ENCODE data around the gene HIGD2A. TPM values are rescaled to one million over a fixed set of nuclear protein-coding genes. Genes with fewer than 3 reads are reported as not detected.

Gene HIGD2A
- total and polyA plus RNA-seq, 2 of the 13 experiments (the other 11 are each of a cell fraction or from before 2014, with no cell fraction given) = 89.2 to 146 TPM

- TF ChIP-seq SRF (IDR thresholded peaks at IDR 0.05; ENCODE audit: low read depth, low read length) (peak; percentile 40; the same call in 1 of the 2 replicates), THAP11 (CRISPR knock-in tag; IDR thresholded peaks at IDR 0.05) (peak; percentile 96), GATAD2A (CRISPR knock-in tag; IDR thresholded peaks at IDR 0.05) (0 out of 2 replicates have a peak, but pooled peaks have one; percentile 20), CSRNP1 (CRISPR knock-in tag; IDR thresholded peaks at IDR 0.05) (peak; percentile 89; the same call in 1 of the 2 replicates), GTF2F1 (IDR thresholded peaks at IDR 0.05; ENCODE audit: low read length) (peak; percentile 70; the same call in 1 of the 2 replicates), ZNF329 (CRISPR knock-in tag; IDR thresholded peaks at IDR 0.05; ENCODE audit: low read depth) (peak; percentile 78), PHF21A (CRISPR knock-in tag; IDR thresholded peaks at IDR 0.05) (peak; percentile 87), ZNF44 (CRISPR knock-in tag; IDR thresholded peaks at IDR 0.05) (peak; percentile 70), SRSF4 (IDR thresholded peaks at IDR 0.05; ENCODE audit: low read depth, low read length, poor library complexity, severe bottlenecking) (no peak), RFXAP (CRISPR knock-in tag; IDR thresholded peaks at IDR 0.05; ENCODE audit: borderline replicate concordance) (peak; percentile 67; the same call in 1 of the 2 replicates), ZNF678 (CRISPR knock-in tag; IDR thresholded peaks at IDR 0.05) (peak; percentile 91), RBM22 (optimal IDR thresholded peaks at IDR 0.05; ENCODE audit: low read length) (no peak), ZNF224 (CRISPR knock-in tag; IDR thresholded peaks at IDR 0.05) (peak; percentile 91; the same call in 1 of the 2 replicates), AHDC1 (CRISPR knock-in tag; IDR thresholded peaks at IDR 0.05; ENCODE audit: borderline replicate concordance) (peak; percentile 65; the same call in 1 of the 2 replicates), CENPX (CRISPR knock-in tag; IDR thresholded peaks at IDR 0.05) (no peak), ZNF747 (CRISPR knock-in tag; IDR thresholded peaks at IDR 0.05; ENCODE audit: borderline replicate concordance) (peak; percentile 32; the same call in 1 of the 2 replicates), ASH2L (IDR thresholded peaks at IDR 0.05; ENCODE audit: insufficient read length, low read depth, low read length) (peak; percentile 98), MLLT10 (CRISPR knock-in tag; IDR thresholded peaks at IDR 0.05) (no peak), NFKBIZ (CRISPR knock-in tag; IDR thresholded peaks at IDR 0.05) (no peak; the same call in 1 of the 2 replicates), ZEB1 (IDR thresholded peaks at IDR 0.05; ENCODE audit: insufficient replicate concordance, low read depth) (peak; percentile 19), FOXJ3 (CRISPR knock-in tag; IDR thresholded peaks at IDR 0.05; ENCODE audit: borderline replicate concordance) (no peak), SMYD3 (CRISPR knock-in tag; IDR thresholded peaks at IDR 0.05) (peak; percentile 68; the same call in 1 of the 2 replicates)
Measured at GRCh38 chr5:176388444-176389134, at the start of gene HIGD2A, which contains the start of gene NOP16 (continued).

Data from HepG2 (cell line).